Measurements from ENCODE around the gene HOXB13. TPM values are rescaled to one million over a fixed set of nuclear protein-coding genes. Genes with fewer than 3 reads are reported as not detected.

Gene HOXB13
- polyA plus RNA-seq, 1 donor from 2014 or later = not detected

- no peak overlapping the region for H3K9ac ChIP-seq (ENCODE audit: low read length)
- H4K20me1 ChIP-seq (ENCODE audit: insufficient read depth) = no peaks in the 10 kb centered on the region
- no peak overlapping the region for H3K4me2 ChIP-seq (ENCODE audit: low read length)
- no peak overlapping the region for H2AFZ ChIP-seq (ENCODE audit: low read depth, low read length)
- no peaks in the 10 kb centered on the region for H3K36me3 ChIP-seq (ENCODE audit: insufficient read depth, low read length)
- no peak overlapping the region for H3K27ac ChIP-seq (ENCODE audit: low read length)
- no peaks in the 10 kb centered on the region for H3F3A ChIP-seq (ENCODE audit: insufficient read depth, low read length, poor library complexity, severe bottlenecking)
- H3K79me2 ChIP-seq (replicated peaks; ENCODE audit: insufficient read depth, low read length) = no peaks in the 10 kb centered on the region
- no peak overlapping the region for H3K4me3 ChIP-seq (ENCODE audit: low read length)
- H3K27me3 ChIP-seq (ENCODE audit: insufficient read depth, low read depth, low read length) = peaks cover 100% of the 10 kb centered on the region
- no peaks in the 10 kb centered on the region for H3K9me2 ChIP-seq (ENCODE audit: insufficient read depth, low read length)
- TF ChIP-seq EP300 (conservative IDR thresholded peaks at IDR 0.05; ENCODE audit: poor library complexity, severe bottlenecking) (no peak), EZH2 (IDR thresholded peaks at IDR 0.05; ENCODE audit: borderline replicate concordance, insufficient read depth, low read length, poor library complexity, severe bottlenecking) (no peak), MXI1 (conservative IDR thresholded peaks at IDR 0.05; ENCODE audit: poor library complexity, severe bottlenecking) (no peak), TAF1 (IDR thresholded peaks at IDR 0.05; ENCODE audit: low read depth) (no peak), RAD21 (conservative IDR thresholded peaks at IDR 0.05) (no peak), POLR2AphosphoS5 (IDR thresholded peaks at IDR 0.05) (no peak), SMC3 (conservative IDR thresholded peaks at IDR 0.05; ENCODE audit: poor library complexity) (no peak)
- TF ChIP-seq, protein P1, sequence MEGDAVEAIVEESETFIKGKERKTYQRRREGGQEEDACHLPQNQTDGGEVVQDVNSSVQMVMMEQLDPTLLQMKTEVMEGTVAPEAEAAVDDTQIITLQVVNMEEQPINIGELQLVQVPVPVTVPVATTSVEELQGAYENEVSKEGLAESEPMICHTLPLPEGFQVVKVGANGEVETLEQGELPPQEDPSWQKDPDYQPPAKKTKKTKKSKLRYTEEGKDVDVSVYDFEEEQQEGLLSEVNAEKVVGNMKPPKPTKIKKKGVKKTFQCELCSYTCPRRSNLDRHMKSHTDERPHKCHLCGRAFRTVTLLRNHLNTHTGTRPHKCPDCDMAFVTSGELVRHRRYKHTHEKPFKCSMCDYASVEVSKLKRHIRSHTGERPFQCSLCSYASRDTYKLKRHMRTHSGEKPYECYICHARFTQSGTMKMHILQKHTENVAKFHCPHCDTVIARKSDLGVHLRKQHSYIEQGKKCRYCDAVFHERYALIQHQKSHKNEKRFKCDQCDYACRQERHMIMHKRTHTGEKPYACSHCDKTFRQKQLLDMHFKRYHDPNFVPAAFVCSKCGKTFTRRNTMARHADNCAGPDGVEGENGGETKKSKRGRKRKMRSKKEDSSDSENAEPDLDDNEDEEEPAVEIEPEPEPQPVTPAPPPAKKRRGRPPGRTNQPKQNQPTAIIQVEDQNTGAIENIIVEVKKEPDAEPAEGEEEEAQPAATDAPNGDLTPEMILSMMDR (IDR thresholded peaks at IDR 0.05; ENCODE audit: poor library complexity, severe bottlenecking) = no peak
- TF ChIP-seq, protein P2, sequence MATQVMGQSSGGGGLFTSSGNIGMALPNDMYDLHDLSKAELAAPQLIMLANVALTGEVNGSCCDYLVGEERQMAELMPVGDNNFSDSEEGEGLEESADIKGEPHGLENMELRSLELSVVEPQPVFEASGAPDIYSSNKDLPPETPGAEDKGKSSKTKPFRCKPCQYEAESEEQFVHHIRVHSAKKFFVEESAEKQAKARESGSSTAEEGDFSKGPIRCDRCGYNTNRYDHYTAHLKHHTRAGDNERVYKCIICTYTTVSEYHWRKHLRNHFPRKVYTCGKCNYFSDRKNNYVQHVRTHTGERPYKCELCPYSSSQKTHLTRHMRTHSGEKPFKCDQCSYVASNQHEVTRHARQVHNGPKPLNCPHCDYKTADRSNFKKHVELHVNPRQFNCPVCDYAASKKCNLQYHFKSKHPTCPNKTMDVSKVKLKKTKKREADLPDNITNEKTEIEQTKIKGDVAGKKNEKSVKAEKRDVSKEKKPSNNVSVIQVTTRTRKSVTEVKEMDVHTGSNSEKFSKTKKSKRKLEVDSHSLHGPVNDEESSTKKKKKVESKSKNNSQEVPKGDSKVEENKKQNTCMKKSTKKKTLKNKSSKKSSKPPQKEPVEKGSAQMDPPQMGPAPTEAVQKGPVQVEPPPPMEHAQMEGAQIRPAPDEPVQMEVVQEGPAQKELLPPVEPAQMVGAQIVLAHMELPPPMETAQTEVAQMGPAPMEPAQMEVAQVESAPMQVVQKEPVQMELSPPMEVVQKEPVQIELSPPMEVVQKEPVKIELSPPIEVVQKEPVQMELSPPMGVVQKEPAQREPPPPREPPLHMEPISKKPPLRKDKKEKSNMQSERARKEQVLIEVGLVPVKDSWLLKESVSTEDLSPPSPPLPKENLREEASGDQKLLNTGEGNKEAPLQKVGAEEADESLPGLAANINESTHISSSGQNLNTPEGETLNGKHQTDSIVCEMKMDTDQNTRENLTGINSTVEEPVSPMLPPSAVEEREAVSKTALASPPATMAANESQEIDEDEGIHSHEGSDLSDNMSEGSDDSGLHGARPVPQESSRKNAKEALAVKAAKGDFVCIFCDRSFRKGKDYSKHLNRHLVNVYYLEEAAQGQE (IDR thresholded peaks at IDR 0.05; ENCODE audit: borderline replicate concordance) = no peak
- peaks cover 4% of the 10 kb centered on the region for H3K9me3 ChIP-seq (ENCODE audit: low read length)
Observed at GRCh38 chr17:48725288-48726064, 3.1 kb downstream of the HOXB13 start.

DNA sequence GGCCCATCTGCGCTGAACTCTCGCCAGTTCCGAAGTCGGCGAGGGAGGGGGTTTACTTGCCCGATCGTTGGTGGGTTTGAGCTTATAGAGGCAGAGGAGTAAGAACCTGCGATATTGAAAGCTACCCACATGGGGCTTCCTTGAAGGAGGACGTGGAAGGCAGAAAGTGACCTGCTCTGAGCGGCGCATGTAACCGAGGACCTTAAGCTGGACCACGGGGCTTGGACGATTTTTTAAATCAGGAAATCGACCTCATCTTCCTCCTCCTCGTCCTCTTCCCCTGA lies 3.6 kb downstream of the HOXB13 start:
- Histone ChIP-seq H3K27me3 (ENCODE audit: insufficient read depth, low read depth, low read length) (peaks cover 100% of the 10 kb centered on the region), H3F3A (ENCODE audit: insufficient read depth, low read length, poor library complexity, severe bottlenecking) (no peaks in the 10 kb centered on the region), H3K4me2 (ENCODE audit: low read length) (no peak overlapping the region), H3K79me2 (replicated peaks; ENCODE audit: insufficient read depth, low read length) (no peaks in the 10 kb centered on the region), H3K9me2 (ENCODE audit: insufficient read depth, low read length) (no peaks in the 10 kb centered on the region), H3K36me3 (ENCODE audit: insufficient read depth, low read length) (no peaks in the 10 kb centered on the region), H3K9me3 (ENCODE audit: low read length) (peaks cover 4% of the 10 kb centered on the region), H2AFZ (ENCODE audit: low read depth, low read length) (no peak overlapping the region), H3K27ac (ENCODE audit: low read length) (no peak overlapping the region), H3K4me3 (ENCODE audit: low read length) (no peak overlapping the region), H4K20me1 (ENCODE audit: insufficient read depth) (no peaks in the 10 kb centered on the region), H3K9ac (ENCODE audit: low read length) (no peak overlapping the region)
- TF ChIP-seq SMC3 (conservative IDR thresholded peaks at IDR 0.05; ENCODE audit: poor library complexity) (no peak), POLR2AphosphoS5 (IDR thresholded peaks at IDR 0.05) (no peak), MXI1 (conservative IDR thresholded peaks at IDR 0.05; ENCODE audit: poor library complexity, severe bottlenecking) (no peak), EZH2 (IDR thresholded peaks at IDR 0.05; ENCODE audit: borderline replicate concordance, insufficient read depth, low read length, poor library complexity, severe bottlenecking) (no peak), RAD21 (conservative IDR thresholded peaks at IDR 0.05) (no peak), EP300 (conservative IDR thresholded peaks at IDR 0.05; ENCODE audit: poor library complexity, severe bottlenecking) (no peak)
- TF ChIP-seq, protein P2 (IDR thresholded peaks at IDR 0.05; ENCODE audit: borderline replicate concordance) = no peak
- TF ChIP-seq, protein P1 (IDR thresholded peaks at IDR 0.05; ENCODE audit: poor library complexity, severe bottlenecking) = no peak

Data from neural cell (in vitro differentiated cells).